Occipital lobe (tissue), 2 donors: ENCODE data around the gene TRPC6. TPM values are rescaled to one million over a fixed set of nuclear protein-coding genes. Genes with fewer than 3 reads are reported as not detected.

ENCODE experiments used
- DNase-seq: peaks from one replicate; lab custom pipeline; 2025; lab: John Stamatoyannopoulos, UW
- total RNA-seq: library from RNA; depleted of rRNA; stranded (reverse); fragments of >200 nt; gene quantifications from one replicate; pipeline ENCODE4 v1.2.3, GENCODE V29; 2014

TRPC6 gene
- total RNA-seq = 6.9 TPM

GRCh38 chr11:101583251-101584128 is at the start of gene TRPC6:
Gene TRPC6 (minus strand): TSS chr11:101584007. CDS start chr11:101583503, 504 bp downstream.
- DNase-seq = no peak

DNA sequence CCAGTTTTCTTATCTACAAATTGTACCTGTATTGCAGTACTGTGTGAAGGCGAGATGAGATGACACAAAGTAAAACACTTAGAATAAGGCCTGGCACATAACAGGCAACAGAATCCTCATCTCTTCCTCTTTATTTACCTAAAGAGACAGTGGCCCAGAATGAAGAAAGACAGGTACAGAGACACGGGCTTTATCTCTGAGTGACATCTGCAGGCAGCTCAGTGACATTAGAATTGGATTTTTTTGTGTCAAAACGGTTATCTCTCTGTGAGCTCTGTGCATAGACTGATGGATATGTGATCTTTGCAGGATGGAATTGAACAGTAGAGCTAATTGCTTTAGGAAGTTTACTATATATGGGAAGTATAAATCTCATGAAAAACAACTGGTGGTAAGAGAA is 36.2 kb upstream of the TRPC6 start:
- no peak for DNase-seq

- DNase-seq = no peak
Measured at GRCh38 chr11:101618709-101619108, 34.9 kb upstream of the TRPC6 start.

DNA sequence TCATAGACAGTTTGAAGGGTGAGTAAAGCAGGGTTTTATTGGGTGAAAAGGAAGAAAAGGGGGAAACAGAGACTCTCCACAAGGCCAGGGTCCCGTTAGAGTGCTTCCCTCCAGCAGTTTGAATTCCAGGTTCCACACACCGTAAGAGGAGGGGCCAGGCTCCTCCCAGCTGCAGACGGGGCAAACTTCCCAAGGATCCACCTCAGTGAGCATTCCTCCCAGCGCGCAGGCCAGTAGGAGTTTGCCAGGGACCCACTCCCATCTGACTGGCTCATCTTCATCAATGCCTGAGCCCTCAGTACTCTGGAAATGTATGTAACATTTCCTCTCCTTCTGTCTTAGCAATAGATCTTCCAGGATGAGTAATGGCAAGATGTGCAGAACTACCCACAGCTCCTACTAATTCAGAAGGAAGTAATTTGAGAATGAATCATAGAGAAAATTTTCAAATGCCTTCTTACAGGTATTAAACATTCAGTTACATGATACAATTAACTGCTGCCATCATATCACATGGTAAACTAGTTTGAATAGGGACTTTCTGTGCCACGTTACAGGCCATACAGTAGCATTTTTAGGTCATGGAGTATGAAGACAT is 34.0 kb upstream of the TRPC6 start:
- no peak for DNase-seq

- no peak for DNase-seq
Measured at GRCh38 chr11:101612481-101612880, 28.7 kb upstream of the TRPC6 start.

DNA sequence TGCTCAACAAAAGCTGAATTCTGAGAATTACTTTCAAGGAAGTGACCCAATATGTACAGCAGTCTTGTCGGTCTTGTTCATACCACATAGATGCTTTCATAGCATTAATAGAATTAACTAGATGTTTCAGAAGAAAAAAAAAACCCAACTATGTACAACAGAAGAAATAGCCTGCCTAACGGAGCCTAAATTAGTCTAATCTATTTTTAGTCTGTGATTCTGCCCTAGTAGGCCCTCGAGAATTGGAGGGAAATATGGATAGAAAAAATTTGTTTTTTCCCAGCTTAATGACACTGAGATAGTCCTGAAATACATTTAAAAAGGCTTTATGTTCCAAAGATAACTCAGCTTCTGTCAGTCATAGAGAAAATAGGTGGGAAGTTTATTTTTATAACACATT is 17.1 kb upstream of the TRPC6 start:
- no peak for DNase-seq

GRCh38 chr11:101586965-101587364 is 3.2 kb upstream of the TRPC6 start:
- no peak for DNase-seq

GRCh38 chr11:101584655-101585054 is 848 bp upstream of the TRPC6 start:
- DNase-seq = no peak

GRCh38 chr11:101584129-101584515 is 315 bp upstream of the TRPC6 start:
- no peak for DNase-seq

- DNase-seq = no peak
Measured at GRCh38 chr11:101582989-101583250, 887 bp downstream of the TRPC6 start.

- DNase-seq = no peak
Measured at GRCh38 chr11:101582236-101582988, 1.4 kb downstream of the TRPC6 start.

- no peak for DNase-seq
Measured at GRCh38 chr11:101577461-101577860, 6.3 kb downstream of the TRPC6 start.

- no peak for DNase-seq
Measured at GRCh38 chr11:101576456-101576855, 7.4 kb downstream of the TRPC6 start.

GRCh38 chr11:101574886-101575285 is 8.9 kb downstream of the TRPC6 start:
- DNase-seq = no peak

- no peak for DNase-seq
Measured at GRCh38 chr11:101567071-101567470, 16.7 kb downstream of the TRPC6 start.

GRCh38 chr11:101566626-101567025 is 17.2 kb downstream of the TRPC6 start:
- DNase-seq = no peak

DNA sequence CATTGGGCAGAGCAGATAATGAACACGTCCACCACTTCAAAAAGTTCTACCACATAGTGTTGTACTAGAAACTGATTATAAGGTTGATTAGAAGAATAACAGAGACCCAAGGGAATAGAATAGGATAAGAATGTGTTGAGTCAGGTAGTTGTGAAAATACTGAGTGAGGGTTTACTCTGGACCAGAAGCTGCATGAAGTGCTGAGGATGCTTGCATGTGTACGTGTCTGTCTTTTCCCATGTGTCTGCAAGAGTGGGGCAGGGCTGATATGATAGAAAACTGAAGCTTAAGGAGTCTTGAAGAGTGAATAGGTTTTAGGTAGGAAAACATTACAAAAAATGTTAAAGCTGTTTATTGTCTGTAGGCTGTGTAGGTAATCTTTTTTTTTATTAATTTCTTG is 20.6 kb downstream of the TRPC6 start:
- no peak for DNase-seq

GRCh38 chr11:101555366-101555765 is 28.4 kb downstream of the TRPC6 start:
- no peak for DNase-seq

DNA sequence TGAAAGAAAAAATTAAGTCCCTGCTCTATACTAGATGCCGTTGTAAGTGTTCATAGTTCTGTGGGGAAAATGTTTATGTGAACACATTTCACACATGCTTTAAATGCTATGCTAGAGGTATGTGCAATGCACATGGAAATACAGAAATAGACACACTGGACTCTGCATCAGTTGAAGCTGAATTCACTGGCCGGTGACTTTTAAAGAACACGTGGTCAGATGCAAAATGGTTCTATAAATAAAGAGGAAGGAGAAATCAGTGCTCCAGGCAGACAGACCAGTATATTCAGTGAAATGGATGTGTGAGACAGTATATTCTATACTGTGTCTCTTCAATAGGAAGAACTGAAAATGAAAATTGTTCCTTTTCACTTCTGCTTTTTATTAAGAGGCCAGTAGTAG is 29.9 kb downstream of the TRPC6 start:
- DNase-seq = no peak

GRCh38 chr11:101552888-101553287 is 30.9 kb downstream of the TRPC6 start:
- no peak for DNase-seq

DNA sequence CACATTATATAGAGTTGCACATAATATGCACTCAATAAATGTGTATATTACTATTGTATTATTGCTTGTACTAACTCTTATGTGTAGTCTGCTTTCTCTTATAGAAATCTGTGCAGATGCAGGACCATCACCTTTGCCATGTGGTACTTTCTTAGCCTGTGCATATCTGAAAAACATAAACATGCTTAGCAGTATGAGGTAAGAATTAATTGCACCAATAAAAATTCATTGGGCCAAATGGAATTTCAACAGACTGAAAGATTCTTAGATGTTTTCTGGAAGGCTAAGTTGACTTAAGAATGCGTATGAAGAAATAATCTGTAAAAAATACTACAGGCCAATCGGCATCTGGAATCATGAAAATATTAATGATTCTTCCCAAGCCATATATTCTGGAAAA is 55.3 kb downstream of the TRPC6 start:
- no peak for DNase-seq

GRCh38 chr11:101523634-101524260 is 60.1 kb downstream of the TRPC6 start:
- DNase-seq = no peak
